ENCODE data around the gene EVC2. TPM values are rescaled to one million over a fixed set of nuclear protein-coding genes. Genes with fewer than 3 reads are reported as not detected.

Gene EVC2
- total and polyA plus RNA-seq, 9 donors: 4.4 to 7.2 (median 5.4) TPM

- Histone ChIP-seq H3K27me3 (ENCODE audit: control insufficient read depth, insufficient read depth, low read length) (no peaks in the 10 kb centered on the region), H3K4me1 (ENCODE audit: control insufficient read depth, insufficient read depth, low read length) (no peaks in the 10 kb centered on the region), H3K9me3 (replicated peaks; ENCODE audit: control insufficient read depth, low read depth, low read length) (peaks cover 10% of the 10 kb centered on the region), H3K4me3 (ENCODE audit: low read length) (no peak overlapping the region), H3K36me3 (ENCODE audit: control insufficient read depth, insufficient read depth, low read length) (peaks cover 47% of the 10 kb centered on the region), H3K27ac (ENCODE audit: low read length) (no peak overlapping the region)
- WGBS (ENCODE audit: insufficient coverage): 90% methylated on average over 1 of the region's 4 CpGs
- no peak for DNase-seq
Measured at GRCh38 chr4:5722328-5722727, 14.0 kb upstream of the EVC2 start.

DNA sequence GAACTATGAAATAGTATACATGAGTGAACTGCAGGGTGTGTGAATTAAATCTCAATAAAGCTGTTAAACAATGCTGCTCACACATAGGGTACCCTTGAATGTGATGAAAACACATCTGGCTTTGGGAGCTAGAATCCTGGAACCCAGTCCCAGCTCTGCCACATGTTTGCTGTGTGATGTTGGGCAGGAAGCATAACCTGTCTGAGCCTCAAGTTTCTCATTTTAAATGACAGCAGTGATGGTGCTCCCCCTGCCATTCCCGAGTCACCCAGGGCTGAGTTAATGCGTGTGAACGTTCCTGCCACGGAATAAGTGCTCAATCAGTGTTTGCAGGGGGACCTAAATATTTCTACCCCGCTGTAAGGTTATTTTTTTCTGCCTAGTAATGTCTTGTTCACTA lies 13.6 kb upstream of the EVC2 start:
- WGBS (ENCODE audit: insufficient coverage): 88% methylated on average over 4 of the region's 5 CpGs
- no peak overlapping the region for H3K27ac ChIP-seq (ENCODE audit: low read length)

DNA sequence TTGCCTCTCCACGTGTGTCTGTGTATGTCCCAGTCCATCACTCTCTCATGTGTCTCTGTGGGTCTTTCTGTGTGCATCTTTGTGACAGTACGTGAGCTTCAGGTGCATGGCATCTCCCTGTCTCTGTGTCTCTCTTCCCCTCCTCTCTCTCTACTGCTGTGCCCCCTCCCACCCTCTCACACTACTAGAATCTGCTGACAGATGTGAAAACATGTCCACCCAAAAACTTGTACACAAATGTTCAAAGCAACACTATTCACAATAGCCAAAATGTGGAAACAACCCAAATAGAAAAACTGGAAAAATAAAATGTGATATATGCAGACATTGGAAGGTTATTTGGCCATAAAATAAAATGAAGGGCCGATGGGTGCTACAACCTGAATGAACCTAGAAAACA lies 12.6 kb upstream of the EVC2 start:
- H3K27ac ChIP-seq (ENCODE audit: low read length): no peak overlapping the region
- no peak for DNase-seq
- H3K27me3 ChIP-seq (ENCODE audit: control insufficient read depth, insufficient read depth, low read length): no peaks in the 10 kb centered on the region
- peaks cover 44% of the 10 kb centered on the region for H3K36me3 ChIP-seq (ENCODE audit: control insufficient read depth, insufficient read depth, low read length)
- H3K4me1 ChIP-seq (ENCODE audit: control insufficient read depth, insufficient read depth, low read length): no peaks in the 10 kb centered on the region
- 79% methylated on average over 2 of the region's 3 CpGs for WGBS (ENCODE audit: insufficient coverage)
- H3K4me3 ChIP-seq (ENCODE audit: low read length): no peak overlapping the region
- peaks cover 7% of the 10 kb centered on the region for H3K9me3 ChIP-seq (replicated peaks; ENCODE audit: control insufficient read depth, low read depth, low read length)

More for the DNA sequence above, 13.6 kb upstream of the EVC2 start:
- no peak for DNase-seq
- H3K4me1 ChIP-seq (ENCODE audit: control insufficient read depth, insufficient read depth, low read length): no peaks in the 10 kb centered on the region
- H3K27me3 ChIP-seq (ENCODE audit: control insufficient read depth, insufficient read depth, low read length): no peaks in the 10 kb centered on the region
- no peak overlapping the region for H3K4me3 ChIP-seq (ENCODE audit: low read length)
- peaks cover 47% of the 10 kb centered on the region for H3K36me3 ChIP-seq (ENCODE audit: control insufficient read depth, insufficient read depth, low read length)
- H3K9me3 ChIP-seq (replicated peaks; ENCODE audit: control insufficient read depth, low read depth, low read length): peaks cover 10% of the 10 kb centered on the region

GRCh38 chr4:5720157-5720850 lies 11.9 kb upstream of the EVC2 start:
- DNase-seq: no peak
- no peaks in the 10 kb centered on the region for H3K27me3 ChIP-seq (ENCODE audit: control insufficient read depth, insufficient read depth, low read length)
- WGBS (ENCODE audit: insufficient coverage): 83% methylated on average over 10 of the region's 16 CpGs
- no peak overlapping the region for H3K27ac ChIP-seq (ENCODE audit: low read length)
- no peaks in the 10 kb centered on the region for H3K4me1 ChIP-seq (ENCODE audit: control insufficient read depth, insufficient read depth, low read length)
- H3K9me3 ChIP-seq (replicated peaks; ENCODE audit: control insufficient read depth, low read depth, low read length): peaks cover 7% of the 10 kb centered on the region
- peaks cover 39% of the 10 kb centered on the region for H3K36me3 ChIP-seq (ENCODE audit: control insufficient read depth, insufficient read depth, low read length)
- H3K4me3 ChIP-seq (ENCODE audit: low read length): no peak overlapping the region

GRCh38 chr4:5719350-5720055 lies 11.1 kb upstream of the EVC2 start:
- no peaks in the 10 kb centered on the region for H3K4me1 ChIP-seq (ENCODE audit: control insufficient read depth, insufficient read depth, low read length)
- H3K27me3 ChIP-seq (ENCODE audit: control insufficient read depth, insufficient read depth, low read length): no peaks in the 10 kb centered on the region
- H3K9me3 ChIP-seq (replicated peaks; ENCODE audit: control insufficient read depth, low read depth, low read length): peaks cover 9% of the 10 kb centered on the region
- no peak overlapping the region for H3K27ac ChIP-seq (ENCODE audit: low read length)
- 100% methylated on average over 1 of the region's 7 CpGs for WGBS (ENCODE audit: insufficient coverage)
- DNase-seq: no peak
- H3K36me3 ChIP-seq (ENCODE audit: control insufficient read depth, insufficient read depth, low read length): peaks cover 36% of the 10 kb centered on the region
- H3K4me3 ChIP-seq (ENCODE audit: low read length): no peak overlapping the region

DNA sequence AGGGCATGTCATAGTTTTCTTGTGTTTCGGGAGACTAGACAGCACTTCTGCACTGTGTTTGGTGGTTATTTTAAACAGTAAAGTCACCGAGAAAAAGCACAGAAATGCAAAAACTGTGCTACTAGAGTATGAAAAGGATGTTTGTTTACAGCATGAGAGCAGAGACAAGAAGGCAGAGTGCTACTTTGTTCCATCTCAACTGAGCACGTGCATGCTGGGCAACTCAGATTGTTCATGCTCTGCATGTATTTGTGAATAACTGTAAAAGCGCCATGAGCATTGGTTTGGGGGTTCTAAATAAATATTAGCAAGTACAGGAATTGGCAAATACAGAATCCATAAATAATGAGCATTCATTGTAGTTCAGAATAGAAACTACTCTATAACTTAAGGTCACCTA lies 10.1 kb upstream of the EVC2 start:
- 73% methylated on average over 1 of the region's 4 CpGs for WGBS (ENCODE audit: insufficient coverage)

DNA sequence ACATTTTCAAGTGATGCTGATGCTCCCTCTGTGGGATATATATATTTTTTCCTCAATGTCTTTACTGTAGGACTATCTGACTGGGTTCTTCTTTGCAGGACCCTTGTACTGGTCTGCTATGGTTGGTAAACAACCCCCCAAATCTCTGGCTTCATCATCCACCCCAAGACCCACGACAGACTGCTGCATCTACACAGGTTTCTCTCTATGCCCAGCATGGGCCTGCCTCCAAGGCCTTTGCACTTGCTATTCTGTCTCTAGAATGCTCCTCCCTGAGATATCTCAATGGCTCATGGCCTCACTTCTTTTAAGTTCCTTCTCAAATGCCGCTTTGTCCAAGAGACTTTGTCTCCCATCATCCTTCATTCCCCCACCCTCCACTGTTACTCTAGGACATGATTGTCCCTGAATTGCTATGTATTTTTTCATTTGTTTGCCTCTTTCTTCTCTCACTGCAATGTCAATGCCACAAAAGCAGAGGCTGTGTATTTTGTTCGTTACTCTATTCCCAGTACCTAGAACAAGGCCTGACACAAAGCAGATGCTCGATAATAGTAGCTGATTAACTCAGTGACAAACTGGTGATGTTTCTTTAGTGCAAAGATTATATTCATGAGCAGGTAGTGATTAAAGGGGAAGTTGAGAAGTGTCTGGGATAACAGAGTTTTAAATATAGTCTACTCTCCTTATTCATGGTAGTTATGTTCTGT lies 9.2 kb upstream of the EVC2 start:
- no peak overlapping the region for H3K27ac ChIP-seq (ENCODE audit: low read length)
- DNase-seq: no peak
- no peaks in the 10 kb centered on the region for H3K27me3 ChIP-seq (ENCODE audit: control insufficient read depth, insufficient read depth, low read length)
- peaks cover 23% of the 10 kb centered on the region for H3K36me3 ChIP-seq (ENCODE audit: control insufficient read depth, insufficient read depth, low read length)
- H3K4me1 ChIP-seq (ENCODE audit: control insufficient read depth, insufficient read depth, low read length): no peaks in the 10 kb centered on the region
- WGBS (ENCODE audit: insufficient coverage): 88% methylated on average over 1 of the region's 4 CpGs
- peaks cover 10% of the 10 kb centered on the region for H3K9me3 ChIP-seq (replicated peaks; ENCODE audit: control insufficient read depth, low read depth, low read length)
- H3K4me3 ChIP-seq (ENCODE audit: low read length): no peak overlapping the region

More for the DNA sequence above, 10.1 kb upstream of the EVC2 start:
- H3K9me3 ChIP-seq (replicated peaks; ENCODE audit: control insufficient read depth, low read depth, low read length): peaks cover 10% of the 10 kb centered on the region
- no peaks in the 10 kb centered on the region for H3K27me3 ChIP-seq (ENCODE audit: control insufficient read depth, insufficient read depth, low read length)
- DNase-seq: no peak
- H3K36me3 ChIP-seq (ENCODE audit: control insufficient read depth, insufficient read depth, low read length): peaks cover 29% of the 10 kb centered on the region
- H3K4me1 ChIP-seq (ENCODE audit: control insufficient read depth, insufficient read depth, low read length): no peaks in the 10 kb centered on the region
- H3K27ac ChIP-seq (ENCODE audit: low read length): no peak overlapping the region
- no peak overlapping the region for H3K4me3 ChIP-seq (ENCODE audit: low read length)

DNA sequence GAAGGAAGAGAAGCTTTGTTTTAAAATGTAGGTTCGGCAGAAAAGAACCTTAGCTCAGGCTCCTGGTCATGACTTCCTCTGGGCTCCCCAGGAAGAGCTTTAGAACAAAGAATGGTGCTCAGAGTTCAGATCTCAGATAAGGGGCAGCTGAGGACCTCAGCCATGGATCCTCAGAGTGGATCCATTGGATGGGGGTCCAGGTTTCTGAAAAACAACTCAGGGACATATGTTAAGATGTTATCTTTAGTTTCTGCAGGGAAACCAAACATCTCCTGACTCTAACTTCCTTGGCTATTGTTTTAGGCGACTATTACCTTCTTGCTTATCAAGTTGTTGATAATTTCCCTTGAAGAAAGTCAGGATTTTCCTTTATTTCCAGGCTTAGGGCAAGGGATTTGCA lies 8.0 kb upstream of the EVC2 start:
- no peak overlapping the region for H3K4me3 ChIP-seq (ENCODE audit: low read length)
- no peak for DNase-seq
- H3K9me3 ChIP-seq (replicated peaks; ENCODE audit: control insufficient read depth, low read depth, low read length): peaks cover 10% of the 10 kb centered on the region
- H3K27ac ChIP-seq (ENCODE audit: low read length): no peak overlapping the region
- H3K4me1 ChIP-seq (ENCODE audit: control insufficient read depth, insufficient read depth, low read length): peaks cover 9% of the 10 kb centered on the region
- H3K27me3 ChIP-seq (ENCODE audit: control insufficient read depth, insufficient read depth, low read length): no peaks in the 10 kb centered on the region
- peaks cover 17% of the 10 kb centered on the region for H3K36me3 ChIP-seq (ENCODE audit: control insufficient read depth, insufficient read depth, low read length)
- 67% methylated on average over 1 of the region's 2 CpGs for WGBS (ENCODE audit: insufficient coverage)

- WGBS (ENCODE audit: insufficient coverage): no CpG with 5 or more reads among the region's 2 CpGs
- peaks cover 10% of the 10 kb centered on the region for H3K9me3 ChIP-seq (replicated peaks; ENCODE audit: control insufficient read depth, low read depth, low read length)
- H3K36me3 ChIP-seq (ENCODE audit: control insufficient read depth, insufficient read depth, low read length): peaks cover 14% of the 10 kb centered on the region
- no peak overlapping the region for H3K27ac ChIP-seq (ENCODE audit: low read length)
- peaks cover 13% of the 10 kb centered on the region for H3K4me1 ChIP-seq (ENCODE audit: control insufficient read depth, insufficient read depth, low read length)
- H3K27me3 ChIP-seq (ENCODE audit: control insufficient read depth, insufficient read depth, low read length): peaks cover 1% of the 10 kb centered on the region
- DNase-seq: no peak
- no peak overlapping the region for H3K4me3 ChIP-seq (ENCODE audit: low read length)
Measured at GRCh38 chr4:5715357-5715756, 7.0 kb upstream of the EVC2 start.

- Histone ChIP-seq H3K4me3 (ENCODE audit: low read length) (no peak overlapping the region), H3K27ac (ENCODE audit: low read length) (no peak overlapping the region), H3K9me3 (replicated peaks; ENCODE audit: control insufficient read depth, low read depth, low read length) (peaks cover 10% of the 10 kb centered on the region), H3K36me3 (ENCODE audit: control insufficient read depth, insufficient read depth, low read length) (no peaks in the 10 kb centered on the region), H3K4me1 (ENCODE audit: control insufficient read depth, insufficient read depth, low read length) (peaks cover 27% of the 10 kb centered on the region), H3K27me3 (ENCODE audit: control insufficient read depth, insufficient read depth, low read length) (peaks cover 3% of the 10 kb centered on the region)
- DNase-seq: no peak
- WGBS (ENCODE audit: insufficient coverage): 98% methylated on average over 5 of the region's 6 CpGs
Measured at GRCh38 chr4:5713861-5714260, 5.5 kb upstream of the EVC2 start.
